ENCODE measurements around the gene ARMCX4.
"Not testable (repeated sequence)": the region's sequence is repeated elsewhere in the genome, so short reads cannot be mapped to it uniquely, and the experiment has no call there.

The ARMCX4 gene

GRCh38 chrX:101485212-101485949 lies at the start of gene ARMCX4:
Gene ARMCX4, plus strand, starts transcription at chrX:101485456. Its CDS starts 3,134 bp downstream, at chrX:101488590.
- Mint-ChIP-seq H3K4me3 (peak within 1 kb of the TSS; percentile 79), H3K36me3 (ENCODE audit: low read depth) (no peaks in the 10 kb centered on the region), H3K4me1 (ENCODE audit: low read depth) (peaks cover 8% of the 10 kb centered on the region), H3K27me3 (peaks cover 13% of the 10 kb centered on the region), H3K9me3 (no peaks in the 10 kb centered on the region), H3K27ac (peak within 1 kb of the TSS; percentile 41)
- peak; percentile 65 for DNase-seq

- no peak overlapping the region for H3K4me3 Mint-ChIP-seq
- H3K36me3 Mint-ChIP-seq (ENCODE audit: low read depth): peaks cover 45% of the 10 kb centered on the region
- no peak overlapping the region for H3K27ac Mint-ChIP-seq
- H3K4me1 Mint-ChIP-seq (ENCODE audit: low read depth): no peaks in the 10 kb centered on the region
- H3K9me3 Mint-ChIP-seq: no peaks in the 10 kb centered on the region
- peaks cover 21% of the 10 kb centered on the region for H3K27me3 Mint-ChIP-seq
- DNase-seq: no peak
Measured at GRCh38 chrX:101442085-101442484, 43.2 kb upstream of the ARMCX4 start.

DNA sequence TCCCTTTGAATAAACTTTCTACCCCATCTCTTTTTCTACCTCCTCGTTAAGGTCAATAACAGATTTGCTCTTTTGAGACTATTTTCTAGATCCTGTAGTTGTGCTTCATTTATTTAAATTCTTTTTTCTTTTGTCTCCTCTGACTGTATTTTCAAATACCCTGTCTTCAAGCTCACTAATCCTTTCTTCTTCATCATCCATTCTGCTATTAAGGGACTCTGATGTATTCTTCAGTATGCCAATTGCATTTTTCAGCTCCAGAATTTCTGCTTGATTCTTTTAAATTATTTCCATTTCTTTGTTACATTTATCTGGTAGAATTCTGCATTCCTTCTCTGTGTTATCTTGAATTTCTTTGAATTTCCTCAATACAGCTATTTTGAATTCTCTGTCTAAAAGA lies 36.0 kb upstream of the ARMCX4 start:
- Mint-ChIP-seq H3K4me3 (no peak overlapping the region), H3K36me3 (ENCODE audit: low read depth) (peaks cover 13% of the 10 kb centered on the region), H3K27me3 (peaks cover 11% of the 10 kb centered on the region), H3K9me3 (peaks cover 3% of the 10 kb centered on the region), H3K27ac (no peak overlapping the region), H3K4me1 (ENCODE audit: low read depth) (no peaks in the 10 kb centered on the region)
- no peak for DNase-seq

- no peak for DNase-seq
- Mint-ChIP-seq H3K27me3 (peaks cover 11% of the 10 kb centered on the region), H3K36me3 (ENCODE audit: low read depth) (peaks cover 16% of the 10 kb centered on the region), H3K4me1 (ENCODE audit: low read depth) (no peaks in the 10 kb centered on the region), H3K4me3 (no peak overlapping the region), H3K9me3 (peaks cover 3% of the 10 kb centered on the region), H3K27ac (no peak overlapping the region)
Measured at GRCh38 chrX:101450085-101450484, 35.2 kb upstream of the ARMCX4 start.

- no peak for DNase-seq
- H3K9me3 Mint-ChIP-seq: peaks cover 3% of the 10 kb centered on the region
- H3K4me1 Mint-ChIP-seq (ENCODE audit: low read depth): no peaks in the 10 kb centered on the region
- no peak overlapping the region for H3K4me3 Mint-ChIP-seq
- H3K27me3 Mint-ChIP-seq: peaks cover 14% of the 10 kb centered on the region
- peaks cover 20% of the 10 kb centered on the region for H3K36me3 Mint-ChIP-seq (ENCODE audit: low read depth)
- no peak overlapping the region for H3K27ac Mint-ChIP-seq
Measured at GRCh38 chrX:101450961-101451360, 34.3 kb upstream of the ARMCX4 start.

DNA sequence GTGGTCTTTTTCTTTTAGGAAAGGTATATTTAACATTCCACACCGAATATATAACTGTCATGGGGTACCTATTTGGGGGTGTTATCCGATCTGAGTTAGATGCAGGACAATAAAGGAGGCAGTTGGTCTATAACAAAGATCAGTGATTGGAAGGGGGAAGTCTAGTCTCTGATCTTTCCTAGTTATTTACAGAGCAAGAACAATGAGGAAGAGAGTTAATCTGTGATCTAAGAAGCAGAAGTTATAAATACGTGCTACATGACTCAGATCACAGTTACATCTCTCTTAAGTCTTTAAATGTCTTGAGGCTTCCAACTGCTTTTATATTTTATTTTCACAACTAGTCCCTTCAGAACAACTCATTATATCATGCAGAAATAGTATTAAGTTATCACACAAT lies 33.2 kb upstream of the ARMCX4 start:
- peaks cover 17% of the 10 kb centered on the region for H3K27me3 Mint-ChIP-seq
- peaks cover 21% of the 10 kb centered on the region for H3K36me3 Mint-ChIP-seq (ENCODE audit: low read depth)
- no peak overlapping the region for H3K27ac Mint-ChIP-seq
- H3K9me3 Mint-ChIP-seq: peaks cover 3% of the 10 kb centered on the region
- no peaks in the 10 kb centered on the region for H3K4me1 Mint-ChIP-seq (ENCODE audit: low read depth)
- H3K4me3 Mint-ChIP-seq: no peak overlapping the region
- DNase-seq: no peak

GRCh38 chrX:101460669-101461068 lies 24.6 kb upstream of the ARMCX4 start:
- no peaks in the 10 kb centered on the region for H3K4me1 Mint-ChIP-seq (ENCODE audit: low read depth)
- H3K27me3 Mint-ChIP-seq: peaks cover 6% of the 10 kb centered on the region
- no peak overlapping the region for H3K4me3 Mint-ChIP-seq
- no peak for DNase-seq
- peaks cover 4% of the 10 kb centered on the region for H3K36me3 Mint-ChIP-seq (ENCODE audit: low read depth)
- H3K27ac Mint-ChIP-seq: no peak overlapping the region
- H3K9me3 Mint-ChIP-seq: no peaks in the 10 kb centered on the region

GRCh38 chrX:101462892-101463291 lies 22.4 kb upstream of the ARMCX4 start:
- Mint-ChIP-seq H3K9me3 (no peaks in the 10 kb centered on the region), H3K27me3 (peaks cover 3% of the 10 kb centered on the region), H3K36me3 (ENCODE audit: low read depth) (no peaks in the 10 kb centered on the region), H3K27ac (no peak overlapping the region), H3K4me3 (no peak overlapping the region), H3K4me1 (ENCODE audit: low read depth) (no peaks in the 10 kb centered on the region)
- no peak for DNase-seq

GRCh38 chrX:101478366-101478765 lies 6.9 kb upstream of the ARMCX4 start:
- DNase-seq: no peak
- Mint-ChIP-seq H3K4me3 (no peak overlapping the region), H3K27me3 (peaks cover 8% of the 10 kb centered on the region), H3K36me3 (ENCODE audit: low read depth) (no peaks in the 10 kb centered on the region), H3K27ac (no peak overlapping the region), H3K4me1 (ENCODE audit: low read depth) (no peaks in the 10 kb centered on the region), H3K9me3 (no peaks in the 10 kb centered on the region)

DNA sequence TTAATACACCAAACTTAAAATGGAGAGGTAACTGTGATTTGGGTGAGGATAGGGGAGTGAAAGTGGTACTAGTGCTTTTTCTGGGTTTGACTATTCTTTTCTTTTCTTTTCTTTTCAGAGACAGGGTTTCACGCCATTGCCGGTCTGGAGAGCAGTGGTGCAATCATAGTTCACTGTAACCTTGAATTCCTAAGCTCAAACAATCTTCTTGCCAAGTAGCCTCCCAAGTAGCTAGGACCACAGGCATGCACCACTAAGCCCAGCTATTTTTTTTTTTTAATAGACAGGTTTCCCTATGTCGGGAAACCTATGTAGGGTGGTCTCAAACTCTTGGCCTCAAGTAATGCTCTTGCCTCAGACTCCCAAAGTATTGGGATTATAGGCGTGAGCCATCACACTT lies 3.0 kb upstream of the ARMCX4 start:
- Mint-ChIP-seq H3K27ac (no peak overlapping the region), H3K27me3 (peaks cover 16% of the 10 kb centered on the region), H3K4me3 (no peak overlapping the region), H3K9me3 (no peaks in the 10 kb centered on the region), H3K4me1 (ENCODE audit: low read depth) (peaks cover 8% of the 10 kb centered on the region), H3K36me3 (ENCODE audit: low read depth) (no peaks in the 10 kb centered on the region)
- DNase-seq: no peak

DNA sequence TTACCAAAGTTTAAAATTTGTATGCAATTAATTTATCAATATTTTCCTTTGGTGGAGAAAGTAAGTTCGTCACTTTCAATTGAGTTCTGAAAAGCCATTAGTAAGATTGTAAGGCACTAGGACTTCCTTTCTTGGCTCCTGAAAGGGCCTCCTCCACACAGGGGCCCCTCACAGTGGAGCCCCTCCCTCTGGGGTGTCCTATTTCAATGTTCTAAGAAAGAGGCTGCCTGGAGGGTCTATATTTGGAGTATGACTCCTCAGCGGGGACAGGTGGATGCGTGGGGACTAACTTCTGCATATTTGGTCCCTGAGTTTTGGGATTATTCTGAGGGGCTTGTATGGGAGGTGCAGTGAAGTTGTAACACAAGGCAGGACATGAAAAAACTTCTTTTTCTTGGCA lies 1.6 kb upstream of the ARMCX4 start:
- no peak for DNase-seq
- peaks cover 8% of the 10 kb centered on the region for H3K4me1 Mint-ChIP-seq (ENCODE audit: low read depth)
- peaks cover 13% of the 10 kb centered on the region for H3K27me3 Mint-ChIP-seq
- H3K27ac Mint-ChIP-seq: no peak overlapping the region
- H3K9me3 Mint-ChIP-seq: no peaks in the 10 kb centered on the region
- no peak overlapping the region for H3K4me3 Mint-ChIP-seq
- no peaks in the 10 kb centered on the region for H3K36me3 Mint-ChIP-seq (ENCODE audit: low read depth)

DNA sequence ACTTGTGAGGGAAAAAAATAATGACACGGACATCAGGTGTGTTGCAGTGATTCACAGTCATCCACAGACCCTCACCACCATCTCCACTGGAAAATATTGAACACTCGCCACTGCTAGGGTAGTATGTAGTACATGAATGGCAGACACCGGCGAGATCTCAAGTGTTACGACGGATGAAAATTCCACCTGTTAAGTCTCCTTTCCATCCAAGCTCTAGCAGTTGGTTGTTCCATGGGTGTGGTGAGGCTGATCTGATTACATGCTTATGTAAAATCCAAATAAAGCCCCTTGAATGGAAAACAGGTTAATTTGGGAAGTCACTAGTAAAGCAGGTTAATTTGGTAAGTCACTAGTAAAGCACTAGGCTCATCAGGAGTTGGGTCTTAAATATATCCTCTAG lies 1.1 kb upstream of the ARMCX4 start:
- peaks cover 13% of the 10 kb centered on the region for H3K27me3 Mint-ChIP-seq
- H3K27ac Mint-ChIP-seq: no peak overlapping the region
- no peak for DNase-seq
- peaks cover 8% of the 10 kb centered on the region for H3K4me1 Mint-ChIP-seq (ENCODE audit: low read depth)
- no peak overlapping the region for H3K4me3 Mint-ChIP-seq
- no peaks in the 10 kb centered on the region for H3K36me3 Mint-ChIP-seq (ENCODE audit: low read depth)
- H3K9me3 Mint-ChIP-seq: no peaks in the 10 kb centered on the region

GRCh38 chrX:101488796-101489195 lies 3.5 kb downstream of the ARMCX4 start:
- Mint-ChIP-seq H3K27me3 (peaks cover 10% of the 10 kb centered on the region), H3K27ac (no peak overlapping the region), H3K36me3 (ENCODE audit: low read depth) (no peaks in the 10 kb centered on the region), H3K4me3 (no peak overlapping the region), H3K9me3 (no peaks in the 10 kb centered on the region), H3K4me1 (ENCODE audit: low read depth) (peaks cover 8% of the 10 kb centered on the region)
- DNase-seq: no peak

GRCh38 chrX:101491943-101492342 lies 6.7 kb downstream of the ARMCX4 start:
- no peak for DNase-seq
- Mint-ChIP-seq H3K4me1 (ENCODE audit: low read depth) (no peaks in the 10 kb centered on the region), H3K27me3 (no peaks in the 10 kb centered on the region), H3K4me3 (no peak overlapping the region), H3K36me3 (ENCODE audit: low read depth) (no peaks in the 10 kb centered on the region), H3K27ac (no peak overlapping the region), H3K9me3 (no peaks in the 10 kb centered on the region)

DNA sequence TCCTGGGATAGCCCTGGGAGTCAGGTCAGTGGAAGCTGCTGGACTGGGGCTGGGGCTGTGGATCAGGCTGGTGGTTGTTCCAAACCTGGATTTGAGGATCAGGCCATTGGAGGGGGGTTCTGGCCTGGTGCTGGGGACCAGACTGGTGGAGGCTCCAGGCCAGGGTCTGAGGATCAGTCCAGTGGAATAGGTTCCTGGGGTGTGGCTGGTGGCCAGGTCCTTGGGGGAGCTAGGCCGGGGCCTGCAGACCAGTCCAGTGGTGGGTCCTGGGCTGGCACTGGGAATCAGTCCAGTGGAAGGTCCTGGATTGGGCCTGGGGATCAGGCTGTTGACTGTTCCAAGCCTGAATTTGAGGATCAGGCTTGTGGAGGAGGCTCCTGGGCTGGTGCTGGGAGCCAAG lies 8.0 kb downstream of the ARMCX4 start:
- H3K36me3 Mint-ChIP-seq (ENCODE audit: low read depth): no peaks in the 10 kb centered on the region
- H3K27ac Mint-ChIP-seq: no peak overlapping the region
- DNase-seq: no peak
- no peaks in the 10 kb centered on the region for H3K4me1 Mint-ChIP-seq (ENCODE audit: low read depth)
- H3K27me3 Mint-ChIP-seq: no peaks in the 10 kb centered on the region
- no peaks in the 10 kb centered on the region for H3K9me3 Mint-ChIP-seq
- H3K4me3 Mint-ChIP-seq: no peak overlapping the region

DNA sequence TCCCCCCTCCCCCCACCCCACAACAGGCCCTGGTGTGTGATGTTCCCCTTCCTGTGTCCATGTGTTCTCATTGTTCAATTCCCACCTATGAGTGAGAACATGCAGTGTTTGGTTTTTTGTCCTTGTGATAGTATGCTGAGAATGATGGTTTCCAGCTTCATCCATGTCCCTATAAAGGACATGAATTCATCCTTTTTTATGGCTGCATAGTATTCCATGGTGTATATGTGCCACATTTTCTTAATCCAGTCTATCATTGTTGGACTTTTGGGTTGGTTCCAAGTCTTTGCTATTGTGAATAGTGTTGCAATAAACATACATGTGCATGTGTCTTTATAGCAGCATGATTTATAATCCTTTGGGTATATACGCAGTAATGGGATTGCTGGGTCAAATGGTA lies 17.7 kb downstream of the ARMCX4 start:
- not testable (repeated sequence) for H3K27ac Mint-ChIP-seq; H3K4me3 Mint-ChIP-seq; H3K36me3 Mint-ChIP-seq (ENCODE audit: low read depth); H3K4me1 Mint-ChIP-seq (ENCODE audit: low read depth); H3K9me3 Mint-ChIP-seq; DNase-seq; H3K27me3 Mint-ChIP-seq

Measured in activated T-cell treated with anti-CD3 and anti-CD28 coated beads, Interleukin-2, amount 50 U/mL, for 24 hours (primary cell).